SH-SY5Y (cell line): ENCODE data around the gene TM7SF3.

ENCODE experiments used
- GATA2 ChIP-seq: IDR thresholded peaks from 2 replicates; pipeline ENCODE4 v1.6.1; 2011; ENCODE audit warnings: mild to moderate bottlenecking, low read depth, low read length
- GATA3 ChIP-seq: IDR thresholded peaks from 2 replicates; pipeline ENCODE4 v1.6.1; 2011; ENCODE audit warnings: low read depth, mild to moderate bottlenecking, low read length, moderate library complexity

The TM7SF3 gene

GRCh38 chr12:26928661-26929060 lies 85.5 kb downstream of the TM7SF3 start:
- no peak for TF ChIP-seq GATA2
- TF ChIP-seq GATA3 = no peak
